C4-2B (cell line): ENCODE measurements around the gene MRGPRE.

Source experiments
- CTCF ChIP-seq: fragments of 450-650 bp; conservative IDR thresholded peaks from 2 replicates; pipeline ENCODE4 v1.5.1; 2017; ENCODE audit warnings: mild to moderate bottlenecking
- ZFX ChIP-seq: fragments of 450-650 bp; IDR thresholded peaks from 2 replicates; pipeline ENCODE4 v1.6.1; 2017

- TF ChIP-seq CTCF (no peak), ZFX (no peak)
Observed at GRCh38 chr11:3191586-3192324, 40.5 kb downstream of the MRGPRE start.
